Measurements from ENCODE around the gene TANGO2. TPM values are rescaled to one million over a fixed set of nuclear protein-coding genes. Genes with fewer than 3 reads are reported as not detected.

TANGO2 gene
- total and polyA plus RNA-seq, 2 donors (not counting 1 experiment from before 2014, with no cell fraction given): 75.5 to 75.6 TPM

GRCh38 chr22:20051927-20052308 is 31.0 kb downstream of the TANGO2 start:
- Histone ChIP-seq H3K27me3 (replicated peaks in 1 of 4; ENCODE audit: control extremely low read depth in 1 of 4, control insufficient read depth in 3 of 4, insufficient read depth in 4 of 4, low read length in 3 of 4) (no peaks in the 10 kb centered on the region), H3K9me3 (ENCODE audit: control extremely low read depth in 1 of 3, control insufficient read depth in 2 of 3, insufficient read depth in 1 of 3, low read length in 2 of 3) (peaks cover 0 to 12% (median 0%) of the 10 kb centered on the region in 3 donors), H2AFZ (ENCODE audit: insufficient read depth, low read depth, low read length, poor library complexity, severe bottlenecking) (no peak overlapping the region), H3K4me1 (ENCODE audit: control insufficient read depth in 2 of 2, insufficient read depth in 2 of 2, low read length in 2 of 2) (no peaks in the 10 kb centered on the region), H3K4me2 (replicated peaks; ENCODE audit: low read depth, low read length, poor library complexity, severe bottlenecking) (no peak overlapping the region), H3K27ac (ENCODE audit: low read length in 2 of 2) (no peak overlapping the region), H3K4me3 (ENCODE audit: control extremely low read depth in 1 of 5, extremely low read depth in 1 of 5, insufficient read depth in 1 of 5, low read depth in 2 of 5, low read length in 4 of 5) (no peak overlapping the region), H4K20me1 (ENCODE audit: control insufficient read depth, insufficient read depth, low read length, poor library complexity, severe bottlenecking) (peaks cover 4% of the 10 kb centered on the region), H3K9ac (ENCODE audit: low read length) (no peak overlapping the region), H3K79me2 (ENCODE audit: control insufficient read depth, insufficient read depth, low read length) (peaks cover 5% of the 10 kb centered on the region), H3K36me3 (replicated peaks in 1 of 2; ENCODE audit: control extremely low read depth in 1 of 2, control insufficient read depth in 1 of 2, extremely low read depth in 1 of 2, insufficient read depth in 2 of 2, low read length in 1 of 2) (peaks cover 0 to 63% of the 10 kb centered on the region in 2 experiments)
- ATAC-seq (ENCODE audit: low read depth) (no peak), DNase-seq (no peak)
- TF ChIP-seq EZH2 (IDR thresholded peaks at IDR 0.05; ENCODE audit: borderline replicate concordance, insufficient read depth, low read depth, low read length, poor library complexity, severe bottlenecking): no peak
- H3K9me3 Mint-ChIP-seq (ENCODE audit: insufficient read depth): no peaks in the 10 kb centered on the region
- ChIA-PET CTCF (no interaction called here), POLR2A (no interaction called here)
- no peaks in the 10 kb centered on the region for H3K27me3 Mint-ChIP-seq
- no peak overlapping the region for H3K4me3 Mint-ChIP-seq
- H3K4me1 Mint-ChIP-seq: no peaks in the 10 kb centered on the region
- intact Hi-C loops (cut with micrococcal nuclease): no loop called here
- H3K27ac Mint-ChIP-seq: no peak overlapping the region
- WGBS (ENCODE audit: insufficient coverage): 97% methylated on average over 6 of the region's 6 CpGs

GRCh38 chr22:20052309-20053259 is 31.7 kb downstream of the TANGO2 start:
- Histone ChIP-seq H3K9me3 (ENCODE audit: control extremely low read depth in 1 of 3, control insufficient read depth in 2 of 3, insufficient read depth in 1 of 3, low read length in 2 of 3) (peaks cover 0 to 10% (median 0%) of the 10 kb centered on the region in 3 donors), H3K27me3 (replicated peaks in 1 of 4; ENCODE audit: control extremely low read depth in 1 of 4, control insufficient read depth in 3 of 4, insufficient read depth in 4 of 4, low read length in 3 of 4) (no peaks in the 10 kb centered on the region), H3K4me2 (replicated peaks; ENCODE audit: low read depth, low read length, poor library complexity, severe bottlenecking) (no peak overlapping the region), H3K36me3 (replicated peaks in 1 of 2; ENCODE audit: control extremely low read depth in 1 of 2, control insufficient read depth in 1 of 2, extremely low read depth in 1 of 2, insufficient read depth in 2 of 2, low read length in 1 of 2) (peaks cover 0 to 65% of the 10 kb centered on the region in 2 experiments), H3K4me3 (ENCODE audit: control extremely low read depth in 1 of 5, extremely low read depth in 1 of 5, insufficient read depth in 1 of 5, low read depth in 2 of 5, low read length in 4 of 5) (no peak overlapping the region), H4K20me1 (ENCODE audit: control insufficient read depth, insufficient read depth, low read length, poor library complexity, severe bottlenecking) (peaks cover 10% of the 10 kb centered on the region), H3K27ac (ENCODE audit: low read length in 2 of 2) (no peak overlapping the region), H2AFZ (ENCODE audit: insufficient read depth, low read depth, low read length, poor library complexity, severe bottlenecking) (no peak overlapping the region), H3K4me1 (ENCODE audit: control insufficient read depth in 2 of 2, insufficient read depth in 2 of 2, low read length in 2 of 2) (no peaks in the 10 kb centered on the region), H3K9ac (ENCODE audit: low read length) (no peak overlapping the region), H3K79me2 (ENCODE audit: control insufficient read depth, insufficient read depth, low read length) (peaks cover 3% of the 10 kb centered on the region)
- POLR2A ChIA-PET: no interaction called here
- TF ChIP-seq EZH2 (IDR thresholded peaks at IDR 0.05; ENCODE audit: borderline replicate concordance, insufficient read depth, low read depth, low read length, poor library complexity, severe bottlenecking) (no peak), CTCF (IDR thresholded peaks at IDR 0.05) (no peak)
- H3K4me1 Mint-ChIP-seq: no peaks in the 10 kb centered on the region
- DNase-seq: no peak
- CTCF ChIA-PET: no interaction called here
- H3K9me3 Mint-ChIP-seq (ENCODE audit: insufficient read depth): no peaks in the 10 kb centered on the region
- no peak for ATAC-seq (ENCODE audit: low read depth)
- no peaks in the 10 kb centered on the region for H3K27me3 Mint-ChIP-seq
- no peak overlapping the region for H3K27ac Mint-ChIP-seq
- no peak overlapping the region for H3K4me3 Mint-ChIP-seq
- intact Hi-C loops (cut with micrococcal nuclease): no loop called here
- WGBS (ENCODE audit: insufficient coverage): 93% methylated on average over 24 of the region's 26 CpGs

All from B cell (primary cell).